Activated T-cell treated with anti-CD3 and anti-CD28 coated beads for 24 hours (primary cell): ENCODE data around the gene PCBP3.
"Not testable (repeated sequence)": the region's sequence is repeated elsewhere in the genome, so short reads cannot be mapped to it uniquely, and the experiment has no call there.

Source experiments
- DNase-seq: peaks from one replicate; pipeline ENCODE4 v3.0.0-alpha.2; 2020; ENCODE audit warnings: low read depth

PCBP3 gene

GRCh38 chr21:45809421-45809820, 165.9 kb downstream of the PCBP3 start:
- DNase-seq: no peak

- no peak for DNase-seq
Observed at GRCh38 chr21:45811136-45811535, 167.6 kb downstream of the PCBP3 start.

- not testable (repeated sequence) for DNase-seq
Observed at GRCh38 chr21:45814210-45814940, 170.8 kb downstream of the PCBP3 start.

GRCh38 chr21:45815781-45816180, 172.3 kb downstream of the PCBP3 start:
- DNase-seq: not testable (repeated sequence)

- no peak for DNase-seq
Observed at GRCh38 chr21:45816794-45817193, 173.3 kb downstream of the PCBP3 start.

GRCh38 chr21:45817345-45817744, 173.8 kb downstream of the PCBP3 start:
- DNase-seq: no peak

- no peak for DNase-seq
Observed at GRCh38 chr21:45818276-45818903, 174.9 kb downstream of the PCBP3 start.

- peak; percentile 73 for DNase-seq
Observed at GRCh38 chr21:45818904-45819285, 175.4 kb downstream of the PCBP3 start.

- no peak for DNase-seq
Observed at GRCh38 chr21:45819478-45820170, 176.1 kb downstream of the PCBP3 start.

- DNase-seq: peak; percentile 73
Observed at GRCh38 chr21:45820171-45821091, 176.9 kb downstream of the PCBP3 start.

GRCh38 chr21:45821315-45821962, 177.9 kb downstream of the PCBP3 start:
- DNase-seq: no peak

GRCh38 chr21:45821998-45822397, 178.5 kb downstream of the PCBP3 start:
- DNase-seq: no peak

- no peak for DNase-seq
Observed at GRCh38 chr21:45822429-45823099, 179.0 kb downstream of the PCBP3 start.

GRCh38 chr21:45823100-45823681, 179.7 kb downstream of the PCBP3 start:
- DNase-seq: no peak

- DNase-seq: no peak
Observed at GRCh38 chr21:45824546-45825215, 181.2 kb downstream of the PCBP3 start.

GRCh38 chr21:45825219-45825618, 181.7 kb downstream of the PCBP3 start:
- DNase-seq: no peak

GRCh38 chr21:45826676-45827301, 183.3 kb downstream of the PCBP3 start:
- no peak for DNase-seq

GRCh38 chr21:45827302-45827692, 183.8 kb downstream of the PCBP3 start:
- DNase-seq: no peak

- no peak for DNase-seq
Observed at GRCh38 chr21:45827881-45828579, 184.5 kb downstream of the PCBP3 start.
